ENCODE measurements around the gene PRICKLE2. TPM values are rescaled to one million over a fixed set of nuclear protein-coding genes. Genes with fewer than 3 reads are reported as not detected.

Gene PRICKLE2
- total RNA-seq, 1 experiment from 2014 or later = 3.2 TPM

GRCh38 chr3:64238971-64239667 lies 13.9 kb upstream of the PRICKLE2 start:
- Mint-ChIP-seq H3K36me3 (ENCODE audit: insufficient read depth in 1 of 3, low read depth in 3 of 3) (peaks cover 7 to 15% (median 11%) of the 10 kb centered on the region in 3 experiments), H3K27ac (peak overlapping the region; percentile 29 to 94 (median 86); a peak in 6 of 7 replicates), H3K4me3 (peak overlapping the region in 1 of 2 experiments; percentile 28; a peak in 1 of 5 replicates), H3K9me3 (peaks cover 11 to 14% of the 10 kb centered on the region in 2 experiments), H3K27me3 (ENCODE audit: low read depth) (peaks cover 5% of the 10 kb centered on the region; the same call in 1 of the 2 replicates), H3K4me1 (peaks cover 22 to 32% of the 10 kb centered on the region in 2 experiments)
- Histone ChIP-seq H3K4ac (ENCODE audit: low read depth, low read length) (no peak overlapping the region), H2BK120ac (ENCODE audit: low read depth, low read length, poor library complexity, severe bottlenecking) (no peak overlapping the region), H2AFZ (ENCODE audit: low read length) (no peak overlapping the region), H3K18ac (ENCODE audit: insufficient read length, low read depth, low read length) (peak overlapping the region; percentile 67), H3K23ac (ENCODE audit: insufficient read length, low read depth, low read length) (no peak overlapping the region), H2BK12ac (ENCODE audit: insufficient read length, low read depth, low read length) (no peak overlapping the region), H2BK20ac (ENCODE audit: low read depth, low read length, poor library complexity, severe bottlenecking) (no peak overlapping the region), H3K79me1 (ENCODE audit: insufficient read depth, low read depth, low read length, poor library complexity, severe bottlenecking) (no peaks in the 10 kb centered on the region), H3K9me3 (ENCODE audit: control insufficient read depth, low read depth, low read length) (no peaks in the 10 kb centered on the region), H2BK15ac (ENCODE audit: low read depth, low read length) (no peak overlapping the region), H3K27ac (ENCODE audit: insufficient read length, low read depth, low read length) (no peak overlapping the region), H3K79me2 (ENCODE audit: insufficient read depth, low read length) (no peaks in the 10 kb centered on the region), H3K4me1 (ENCODE audit: insufficient read depth, low read length) (no peaks in the 10 kb centered on the region; the same call in 1 of the 2 replicates), H4K8ac (replicated peaks; ENCODE audit: insufficient read length, low read depth, low read length) (no peak overlapping the region), H4K5ac (ENCODE audit: insufficient read length, low read depth, low read length) (no peak overlapping the region), H3T11ph (ENCODE audit: low read length) (no peak overlapping the region), H4K91ac (ENCODE audit: insufficient read length, low read depth, low read length) (no peak overlapping the region), H3K27me3 (ENCODE audit: insufficient read depth, low read length) (no peaks in the 10 kb centered on the region), H2BK5ac (ENCODE audit: insufficient read length, low read length) (no peak overlapping the region), H3K56ac (ENCODE audit: insufficient read length, low read depth, low read length) (no peak overlapping the region), H3K4me2 (ENCODE audit: insufficient read depth, insufficient read length, low read length) (peak overlapping the region; percentile 19), H3K23me2 (ENCODE audit: insufficient read length, low read depth, low read length, poor library complexity, severe bottlenecking) (no peaks in the 10 kb centered on the region), H3K9ac (ENCODE audit: extremely low read depth, insufficient read length, low read length) (no peak overlapping the region), H3K14ac (ENCODE audit: insufficient read depth, low read length) (no peak overlapping the region), H4K20me1 (ENCODE audit: control insufficient read depth, insufficient read depth, insufficient read length) (no peaks in the 10 kb centered on the region), H2AK5ac (ENCODE audit: insufficient read length, low read length) (no peak overlapping the region)
- WGBS (ENCODE audit: extremely low coverage, insufficient read length, low lambda C conversion rate) = no CpG with 5 or more reads among the region's 12 CpGs
- peak; percentile 92 for DNase-seq
- TF ChIP-seq CTCF (conservative IDR thresholded peaks at IDR 0.05) = no peak
